T1000 (cell line): ENCODE data around the gene C10orf71.

Experiments used
- DNase-seq: peaks from one replicate; lab custom pipeline; 2025; ENCODE audit warnings: mixed read lengths; lab: John Stamatoyannopoulos, UW

The C10orf71 gene

GRCh38 chr10:49313501-49314070, 14.6 kb downstream of the C10orf71 start:
- no peak for DNase-seq

- no peak for DNase-seq
Observed at GRCh38 chr10:49314806-49315205, 15.8 kb downstream of the C10orf71 start.

- no peak for DNase-seq
Observed at GRCh38 chr10:49318028-49318427, 19.1 kb downstream of the C10orf71 start.

- DNase-seq = no peak
Observed at GRCh38 chr10:49318755-49319154, 19.8 kb downstream of the C10orf71 start.

GRCh38 chr10:49319206-49319605, 20.2 kb downstream of the C10orf71 start:
- DNase-seq = no peak

GRCh38 chr10:49320191-49320590, 21.2 kb downstream of the C10orf71 start:
- DNase-seq = no peak

- no peak for DNase-seq
Observed at GRCh38 chr10:49321021-49321420, 22.1 kb downstream of the C10orf71 start.

GRCh38 chr10:49322371-49323170, 23.6 kb downstream of the C10orf71 start:
- DNase-seq = no peak

- no peak for DNase-seq
Observed at GRCh38 chr10:49323171-49323895, 24.4 kb downstream of the C10orf71 start.

- DNase-seq = no peak
Observed at GRCh38 chr10:49323896-49324270, 24.9 kb downstream of the C10orf71 start.

- no peak for DNase-seq
Observed at GRCh38 chr10:49324711-49325110, 25.7 kb downstream of the C10orf71 start.

- DNase-seq = no peak
Observed at GRCh38 chr10:49325131-49325915, 26.4 kb downstream of the C10orf71 start.

GRCh38 chr10:49325916-49326783, 27.2 kb downstream of the C10orf71 start:
- no peak for DNase-seq

- no peak for DNase-seq
Observed at GRCh38 chr10:49327036-49327813, 28.3 kb downstream of the C10orf71 start.

- DNase-seq = no peak
Observed at GRCh38 chr10:49328401-49329145, 29.6 kb downstream of the C10orf71 start.

- no peak for DNase-seq
Observed at GRCh38 chr10:49329146-49329505, 30.2 kb downstream of the C10orf71 start.

- DNase-seq = no peak
Observed at GRCh38 chr10:49330127-49330665, 31.2 kb downstream of the C10orf71 start.

- DNase-seq = no peak
Observed at GRCh38 chr10:49331431-49331830, 32.5 kb downstream of the C10orf71 start.

- DNase-seq = no peak
Observed at GRCh38 chr10:49332333-49332732, 33.4 kb downstream of the C10orf71 start.

- no peak for DNase-seq
Observed at GRCh38 chr10:49332768-49333167, 33.8 kb downstream of the C10orf71 start.
